ENCODE data around the gene BSPH1. TPM values are rescaled to one million over a fixed set of nuclear protein-coding genes. Genes with fewer than 3 reads are reported as not detected.
"Not testable (repeated sequence)": the region's sequence is repeated elsewhere in the genome, so short reads cannot be mapped to it uniquely, and the experiment has no call there.

Gene BSPH1
- total RNA-seq, 1 donor from 2014 or later = not detected

GRCh38 chr19:47920107-47920506 is 71.9 kb downstream of the BSPH1 start:
- not testable (repeated sequence) for DNase-seq

Other genes with a start within 250 kb of the BSPH1 start
- gene NOP53, start 246.6 kb downstream of the BSPH1 start, total RNA-seq = 103 TPM
- 169 TPM for gene SELENOW, start 213.5 kb downstream of the BSPH1 start, total RNA-seq
- gene TPRX1, start 187.6 kb downstream of the BSPH1 start, total RNA-seq = not detected
- gene CRX, start 170.2 kb downstream of the BSPH1 start, total RNA-seq = not detected
- not detected for gene TPRX2, start 132.9 kb downstream of the BSPH1 start, total RNA-seq
- not detected for gene SULT2A1, start 105.9 kb downstream of the BSPH1 start, total RNA-seq
- not detected for gene ELSPBP1, start 2.5 kb upstream of the BSPH1 start, total RNA-seq
- not detected for gene CABP5, start 51.9 kb upstream of the BSPH1 start, total RNA-seq
- gene PLA2G4C, start 118.6 kb upstream of the BSPH1 start, total RNA-seq = 5.9 TPM
- 27.3 TPM for gene LIG1, start 178.2 kb upstream of the BSPH1 start, total RNA-seq
- gene ZSWIM9, start 178.5 kb upstream of the BSPH1 start, total RNA-seq = 2.5 TPM